HUES64 (cell line): ENCODE data around the gene PPP1R7.

Experiments
- H3K27ac ChIP-seq: 2 replicates; pipeline ENCODE4 v1.7.0; 2013; ENCODE audit warnings: low read depth, low read length, inconsistent platforms
- H3K27me3 ChIP-seq: 2 replicates; pipeline ENCODE4 v1.6.1; 2013; ENCODE audit warnings: mild to moderate bottlenecking, low read length; ENCODE audit not compliant: insufficient read depth
- H3K36me3 ChIP-seq: 2 replicates; pipeline ENCODE4 v1.6.1; 2013; ENCODE audit warnings: mild to moderate bottlenecking, low read length; ENCODE audit not compliant: insufficient read depth
- H3K4me1 ChIP-seq: 2 replicates; pipeline ENCODE4 v1.6.1; 2013; ENCODE audit warnings: mild to moderate bottlenecking, low read length, moderate library complexity; ENCODE audit not compliant: insufficient read depth
- H3K4me3 ChIP-seq: 2 replicates; pipeline ENCODE4 v1.5.1; 2013; ENCODE audit warnings: mild to moderate bottlenecking, low read length, moderate library complexity
- H3K9ac ChIP-seq: 2 replicates; pipeline ENCODE4 v1.6.1; 2013; ENCODE audit warnings: mild to moderate bottlenecking, low read depth, low read length
- H3K9me3 ChIP-seq: 2 replicates; pipeline ENCODE4 v1.6.1; 2013; ENCODE audit warnings: low read depth, low read length; ENCODE audit not compliant: insufficient read depth
- WGBS: fragments of 150-250, 120-280 bp; methylation state at CpG from one replicate; pipeline ENCODE4 v1.1.7; 2013; ENCODE audit warnings: missing lambda C conversion rate; 5-methylcytosine and 5-hydroxymethylcytosine counted together

The PPP1R7 gene

GRCh38 chr2:241198381-241199279, 48.4 kb downstream of the PPP1R7 start:
- Histone ChIP-seq H3K27me3 (no peaks in the 10 kb centered on the region), H3K9ac (no peak overlapping the region), H3K36me3 (no peaks in the 10 kb centered on the region), H3K4me1 (no peaks in the 10 kb centered on the region), H3K9me3 (no peaks in the 10 kb centered on the region), H3K4me3 (no peak overlapping the region), H3K27ac (no peak overlapping the region)
- WGBS = 89% methylated on average over 27 of the region's 27 CpGs

GRCh38 chr2:241199286-241199685, 49.0 kb downstream of the PPP1R7 start:
- Histone ChIP-seq H3K27me3 (no peaks in the 10 kb centered on the region), H3K36me3 (no peaks in the 10 kb centered on the region), H3K4me3 (no peak overlapping the region), H3K27ac (no peak overlapping the region), H3K9ac (no peak overlapping the region), H3K4me1 (no peaks in the 10 kb centered on the region), H3K9me3 (no peaks in the 10 kb centered on the region)
- WGBS = 91% methylated on average over 16 of the region's 16 CpGs

GRCh38 chr2:241199897-241200821, 49.9 kb downstream of the PPP1R7 start:
- Histone ChIP-seq H3K9me3 (no peaks in the 10 kb centered on the region), H3K4me3 (no peak overlapping the region), H3K36me3 (no peaks in the 10 kb centered on the region), H3K27ac (no peak overlapping the region), H3K4me1 (no peaks in the 10 kb centered on the region), H3K27me3 (no peaks in the 10 kb centered on the region), H3K9ac (no peak overlapping the region)
- WGBS = 90% methylated on average over 42 of the region's 42 CpGs

- WGBS = 98% methylated on average over 21 of the region's 21 CpGs
- H3K4me3 ChIP-seq = no peak overlapping the region
- H3K36me3 ChIP-seq = no peaks in the 10 kb centered on the region
- no peak overlapping the region for H3K9ac ChIP-seq
- H3K4me1 ChIP-seq = no peaks in the 10 kb centered on the region
- no peaks in the 10 kb centered on the region for H3K9me3 ChIP-seq
- no peaks in the 10 kb centered on the region for H3K27me3 ChIP-seq
- no peak overlapping the region for H3K27ac ChIP-seq
Observed at GRCh38 chr2:241200822-241201395, 50.6 kb downstream of the PPP1R7 start.

GRCh38 chr2:241201445-241202267, 51.4 kb downstream of the PPP1R7 start:
- Histone ChIP-seq H3K4me1 (no peaks in the 10 kb centered on the region), H3K4me3 (no peak overlapping the region), H3K9ac (no peak overlapping the region; the same call in 1 of the 2 replicates), H3K27me3 (no peaks in the 10 kb centered on the region), H3K27ac (no peak overlapping the region), H3K36me3 (no peaks in the 10 kb centered on the region), H3K9me3 (no peaks in the 10 kb centered on the region)
- WGBS = 91% methylated on average over 24 of the region's 24 CpGs

- Histone ChIP-seq H3K27ac (no peak overlapping the region), H3K36me3 (no peaks in the 10 kb centered on the region), H3K27me3 (no peaks in the 10 kb centered on the region), H3K9ac (no peak overlapping the region), H3K9me3 (no peaks in the 10 kb centered on the region), H3K4me3 (no peak overlapping the region), H3K4me1 (no peaks in the 10 kb centered on the region)
- WGBS = 88% methylated on average over 15 of the region's 15 CpGs
Observed at GRCh38 chr2:241202268-241202585, 52.0 kb downstream of the PPP1R7 start.

- Histone ChIP-seq H3K9ac (no peak overlapping the region), H3K4me1 (no peaks in the 10 kb centered on the region), H3K36me3 (no peaks in the 10 kb centered on the region), H3K9me3 (no peaks in the 10 kb centered on the region), H3K27me3 (no peaks in the 10 kb centered on the region), H3K27ac (no peak overlapping the region), H3K4me3 (no peak overlapping the region)
- 91% methylated on average over 9 of the region's 9 CpGs for WGBS
Observed at GRCh38 chr2:241202681-241203080, 52.4 kb downstream of the PPP1R7 start.

GRCh38 chr2:241203218-241204009, 53.1 kb downstream of the PPP1R7 start:
- H3K4me3 ChIP-seq = no peak overlapping the region
- 95% methylated on average over 27 of the region's 27 CpGs for WGBS
- H3K27ac ChIP-seq = no peak overlapping the region
- no peak overlapping the region for H3K9ac ChIP-seq
- no peaks in the 10 kb centered on the region for H3K27me3 ChIP-seq
- H3K36me3 ChIP-seq = no peaks in the 10 kb centered on the region
- no peaks in the 10 kb centered on the region for H3K9me3 ChIP-seq
- H3K4me1 ChIP-seq = no peaks in the 10 kb centered on the region

- Histone ChIP-seq H3K27ac (no peak overlapping the region), H3K9me3 (no peaks in the 10 kb centered on the region), H3K4me3 (no peak overlapping the region), H3K4me1 (no peaks in the 10 kb centered on the region), H3K27me3 (no peaks in the 10 kb centered on the region), H3K36me3 (no peaks in the 10 kb centered on the region), H3K9ac (no peak overlapping the region)
- 94% methylated on average over 10 of the region's 10 CpGs for WGBS
Observed at GRCh38 chr2:241204010-241204384, 53.7 kb downstream of the PPP1R7 start.

- 90% methylated on average over 4 of the region's 4 CpGs for WGBS
- Histone ChIP-seq H3K9me3 (no peaks in the 10 kb centered on the region), H3K27me3 (no peaks in the 10 kb centered on the region), H3K4me3 (no peak overlapping the region), H3K9ac (no peak overlapping the region), H3K4me1 (no peaks in the 10 kb centered on the region), H3K27ac (no peak overlapping the region), H3K36me3 (no peaks in the 10 kb centered on the region)
Observed at GRCh38 chr2:241204490-241204889, 54.2 kb downstream of the PPP1R7 start.
